IMR-90 (cell line): ENCODE data around the gene KICS2. TPM values are rescaled to one million over a fixed set of nuclear protein-coding genes. Genes with fewer than 3 reads are reported as not detected.
"Not testable (repeated sequence)": the region's sequence is repeated elsewhere in the genome, so short reads cannot be mapped to it uniquely, and the experiment has no call there.

Experiments
- ATAC-seq: fragments of 200-7000 bp; cut with Tn5 transposase; 2 replicates; pipeline ENCODE4 v1.9.1; 2020; ENCODE audit warnings: low read depth, mild to moderate bottlenecking, moderate library complexity
- BruUV-seq: library from RNA; stranded (reverse); fragments of 400-500 nt; replicated peaks from 2 replicates; lab custom pipeline; 2021; lab: Mats Ljungman, UMichigan
- CTCF ChIA-PET: fragments of 300-600 bp; formaldehyde crosslinking; extraction: SDS; loops from one replicate; lab custom pipeline; 2021; ENCODE audit warnings: antibody characterized with exemption; lab: Yijun Ruan, JAX
- POLR2A ChIA-PET: fragments of 300-600 bp; sonication (Branson Sonifier 250); formaldehyde crosslinking; loops from one replicate; lab custom pipeline; 2022; ENCODE audit warnings: antibody characterized with exemption; ENCODE audit not compliant: unreplicated experiment; lab: Charles Lee
- DNase-seq: peaks from one replicate; pipeline ENCODE4 v3.0.0; 2013
- H2AFZ ChIP-seq: replicated peaks from 2 replicates; pipeline ENCODE3; 2013; ENCODE audit warnings: low read length, mild to moderate bottlenecking; ENCODE audit not compliant: poor library complexity
- H2AK5ac ChIP-seq: 2 replicates; pipeline ENCODE4 v1.6.1; 2013; ENCODE audit warnings: low read depth, low read length, inconsistent platforms
- H2AK9ac ChIP-seq: replicated peaks from 2 replicates; pipeline ENCODE3; 2013; ENCODE audit warnings: mild to moderate bottlenecking, low read depth, low read length, moderate library complexity; ENCODE audit not compliant: poor library complexity
- H2BK120ac ChIP-seq: 2 replicates; pipeline ENCODE4 v1.6.1; 2013; ENCODE audit warnings: low read depth, low read length, inconsistent platforms
- H2BK15ac ChIP-seq: 3 replicates; pipeline ENCODE4 v1.6.1; 2013; ENCODE audit warnings: low read depth, low read length, inconsistent platforms
- H2BK20ac ChIP-seq: 2 replicates; pipeline ENCODE4 v1.6.1; 2013; ENCODE audit warnings: low read depth, mild to moderate bottlenecking, inconsistent platforms, low read length, moderate library complexity
- H2BK5ac ChIP-seq: 2 replicates; pipeline ENCODE4 v1.6.1; 2013; ENCODE audit warnings: mild to moderate bottlenecking, low read depth, low read length, inconsistent platforms; ENCODE audit not compliant: poor library complexity, severe bottlenecking
- H3K14ac ChIP-seq: replicated peaks from 2 replicates; pipeline ENCODE4 v1.6.1; 2013; ENCODE audit warnings: low read depth, low read length, inconsistent platforms
- H3K18ac ChIP-seq: 2 replicates; pipeline ENCODE4 v1.6.1; 2013; ENCODE audit warnings: low read depth, low read length, control low read depth
- H3K23ac ChIP-seq: 2 replicates; pipeline ENCODE4 v1.6.1; 2013; ENCODE audit warnings: low read depth, low read length, inconsistent platforms
- H3K27ac ChIP-seq: 2 replicates; pipeline ENCODE4 v1.5.1; 2013; ENCODE audit warnings: mild to moderate bottlenecking, control low read depth, low read length; ENCODE audit not compliant: insufficient read depth
- H3K27me3 ChIP-seq: 2 replicates; pipeline ENCODE4 v1.6.1; 2013; ENCODE audit warnings: low read length; ENCODE audit not compliant: control insufficient read depth, insufficient read depth
- H3K36me3 ChIP-seq: 2 replicates; pipeline ENCODE4 v1.6.1; 2013; ENCODE audit warnings: low read length, mixed read lengths; ENCODE audit not compliant: control insufficient read depth, insufficient read depth
- H3K4ac ChIP-seq: 2 replicates; pipeline ENCODE4 v1.6.1; 2013; ENCODE audit warnings: low read depth, low read length, inconsistent platforms
- H3K4me1 ChIP-seq: 2 replicates; pipeline ENCODE4 v1.6.1; 2013; ENCODE audit warnings: low read length, mixed read lengths; ENCODE audit not compliant: control insufficient read depth, insufficient read depth
- H3K4me2 ChIP-seq: 2 replicates; pipeline ENCODE4 v1.6.1; 2013; ENCODE audit warnings: low read depth, mild to moderate bottlenecking, control low read depth, low read length, moderate library complexity
- H3K4me3 ChIP-seq: 2 replicates; pipeline ENCODE4 v1.5.1; 2013; ENCODE audit warnings: low read depth, mild to moderate bottlenecking, control low read depth, low read length, moderate library complexity; ENCODE audit not compliant: insufficient read depth
- H3K56ac ChIP-seq: 2 replicates; pipeline ENCODE4 v1.6.1; 2013; ENCODE audit warnings: low read length, inconsistent platforms; ENCODE audit not compliant: insufficient read depth; ENCODE audit errors: extremely low read depth
- H3K79me1 ChIP-seq, 2 experiments: 2 replicates each; pipeline ENCODE4 v1.6.1; 2013; ENCODE audit warnings: low read length in 2 of 2, inconsistent platforms in 1 of 2, low read depth in 1 of 2
- H3K9ac ChIP-seq: 2 replicates; pipeline ENCODE4 v1.6.1; 2013; ENCODE audit warnings: low read depth, low read length, control low read depth
- H3K9me1 ChIP-seq: 2 replicates; pipeline ENCODE4 v1.6.1; 2013; ENCODE audit warnings: low read length, inconsistent platforms; ENCODE audit not compliant: insufficient read depth
- H3K9me3 ChIP-seq: 2 replicates; pipeline ENCODE4 v1.6.1; 2013; ENCODE audit warnings: low read length; ENCODE audit not compliant: control insufficient read depth, insufficient read depth
- H4K20me1 ChIP-seq: 2 replicates; pipeline ENCODE4 v1.6.1; 2013; ENCODE audit warnings: low read length, inconsistent platforms; ENCODE audit not compliant: insufficient read depth
- H4K5ac ChIP-seq: 2 replicates; pipeline ENCODE4 v1.6.1; 2013; ENCODE audit warnings: mild to moderate bottlenecking, low read depth, low read length, control low read depth
- H4K8ac ChIP-seq, 2 experiments: 2 replicates each; pipeline ENCODE4 v1.6.1; 2013; ENCODE audit warnings: low read depth in 2 of 2, low read length in 2 of 2, control low read depth in 1 of 2, inconsistent platforms in 1 of 2
- H4K91ac ChIP-seq: 2 replicates; pipeline ENCODE4 v1.6.1; 2013; ENCODE audit warnings: low read depth, low read length, inconsistent platforms; ENCODE audit not compliant: insufficient read depth
- MXI1 ChIP-seq: IDR thresholded peaks from 2 replicates; pipeline ENCODE4 v1.6.1; 2012; ENCODE audit warnings: low read depth, mild to moderate bottlenecking, low read length, moderate library complexity, borderline replicate concordance
- WGBS, 2 experiments: methylation state at CpG; one replicate each; pipeline versions ENCODE4 v1.1.5 to v1.1.7; 2013; ENCODE audit warnings: missing lambda C conversion rate in 2 of 2; ENCODE audit not compliant: insufficient read length in 1 of 2; ENCODE audit errors: extremely low coverage in 2 of 2; 5-methylcytosine and 5-hydroxymethylcytosine counted together
- dilution Hi-C: fragments of 300-500 bp; cut with HindIII; formaldehyde crosslinking; loops from one replicate; pipeline ENCODE4 v1.14.3; 2018; ENCODE audit warnings: low sequenced_read_pairs; ENCODE audit not compliant: unreplicated experiment
- in situ Hi-C: fragments of 300-500 bp; cut with MboI; formaldehyde crosslinking; loops from 3 replicates; pipeline ENCODE4 v1.14.3; 2019; ENCODE audit warnings: low sequenced_read_pairs, inconsistent platforms, mixed read lengths
- intact Hi-C: fragments of 100-400 bp; cut with micrococcal nuclease; formaldehyde crosslinking; loops from 2 replicates; pipeline ENCODE4 v1.10.0; 2022
- polyA plus RNA-seq, 3 experiments: library from polyadenylated mRNA; depleted of rRNA; stranded (reverse); fragments of >200 nt; gene quantifications; 2 replicates each; pipeline ENCODE4 v1.2.3, GENCODE V29; 2012; ENCODE audit warnings: low replicate concordance in 1 of 3
- total RNA-seq: library from RNA; depleted of rRNA; stranded (reverse); fragments of >200 nt; gene quantifications from 2 replicates; pipeline ENCODE4 v1.2.3, GENCODE V29; 2012

KICS2 gene
- total and polyA plus RNA-seq, 2 of the 4 experiments (the other 2 are of a cell fraction) = 2.4 to 6.1 TPM

DNA sequence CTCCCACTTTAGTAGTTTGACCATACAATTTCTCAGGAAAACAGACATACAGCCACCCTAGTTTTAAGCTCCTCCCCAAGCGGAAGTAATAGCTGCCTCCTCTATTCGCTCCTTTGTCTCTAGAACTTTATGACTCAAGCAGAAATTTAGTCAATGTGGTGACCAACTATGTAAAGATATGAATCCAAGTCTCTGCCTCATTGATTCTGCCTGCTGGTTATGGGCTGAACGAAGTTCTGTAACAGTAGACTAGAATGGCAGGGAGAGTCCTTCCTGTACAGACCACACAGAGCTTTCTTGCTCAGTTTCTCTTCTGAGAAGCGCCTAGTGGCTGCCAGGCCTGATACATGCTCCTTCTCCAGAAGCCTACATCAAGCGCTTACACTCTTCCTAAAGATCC is 19.1 kb downstream of the KICS2 start:
- intact Hi-C loops (no loop called here), in situ Hi-C loops (no loop called here), dilution Hi-C loops (no loop called here)
- BruUV-seq = no TSS peak
- Histone ChIP-seq H2BK15ac (no peak overlapping the region), H3K27me3 (no peaks in the 10 kb centered on the region), H4K5ac (no peak overlapping the region), H4K8ac (no peak overlapping the region), H2AK9ac (no peak overlapping the region), H4K91ac (no peak overlapping the region), H3K56ac (no peak overlapping the region), H4K20me1 (no peaks in the 10 kb centered on the region), H3K36me3 (no peaks in the 10 kb centered on the region), H3K4me3 (no peak overlapping the region), H3K4me2 (no peak overlapping the region), H2BK20ac (no peak overlapping the region), H3K23ac (no peak overlapping the region), H2AFZ (no peak overlapping the region), H3K79me1 (no peaks in the 10 kb centered on the region), H3K9me1 (no peaks in the 10 kb centered on the region), H2BK5ac (no peak overlapping the region), H2BK120ac (no peak overlapping the region), H3K14ac (no peak overlapping the region), H3K9me3 (no peaks in the 10 kb centered on the region), H3K4ac (no peak overlapping the region), H3K4me1 (no peaks in the 10 kb centered on the region), H2AK5ac (no peak overlapping the region), H3K18ac (no peak overlapping the region), H3K9ac (no peak overlapping the region), H3K27ac (no peak overlapping the region)
- POLR2A ChIA-PET = no interaction called here
- no CpG with 5 or more reads among the region's 5 CpGs for WGBS, 2 experiments
- TF ChIP-seq MXI1 = no peak
- CTCF ChIA-PET = no interaction called here
- DNase-seq (no peak), ATAC-seq (no peak)

DNA sequence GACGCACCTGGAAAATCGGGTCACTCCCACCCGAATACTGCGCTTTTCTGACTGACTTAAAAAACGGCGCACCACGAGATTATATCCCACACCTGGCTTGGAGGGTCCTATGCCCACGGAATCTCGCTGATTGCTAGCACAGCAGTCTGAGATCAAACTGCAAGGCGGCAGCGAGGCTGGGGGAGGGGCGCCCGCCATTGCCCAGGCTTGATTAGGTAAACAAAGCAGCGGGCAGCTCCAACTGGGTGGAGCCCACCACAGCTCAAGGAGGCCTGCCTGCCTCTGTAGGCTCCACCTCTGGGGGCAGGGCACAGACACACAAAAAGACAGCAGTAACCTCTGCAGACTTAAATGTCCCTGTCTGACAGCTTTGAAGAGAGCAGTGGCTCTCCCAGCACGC is 26.3 kb downstream of the KICS2 start:
- H3K9me1 ChIP-seq, H3K27ac ChIP-seq, H2BK15ac ChIP-seq, ATAC-seq, CTCF ChIA-PET, POLR2A ChIA-PET, H3K36me3 ChIP-seq, H4K8ac ChIP-seq, H3K79me1 ChIP-seq, H2BK5ac ChIP-seq, H3K4me2 ChIP-seq, H3K18ac ChIP-seq, H4K20me1 ChIP-seq, H3K4me1 ChIP-seq, H3K23ac ChIP-seq, H3K14ac ChIP-seq, dilution Hi-C loops, H4K5ac ChIP-seq, H3K9me3 ChIP-seq, intact Hi-C loops, H3K4ac ChIP-seq, in situ Hi-C loops, H2AFZ ChIP-seq, H3K9ac ChIP-seq, H2BK120ac ChIP-seq, H2AK5ac ChIP-seq, H3K56ac ChIP-seq, H3K4me3 ChIP-seq, H3K27me3 ChIP-seq, H2BK20ac ChIP-seq, H2AK9ac ChIP-seq, BruUV-seq, DNase-seq, H4K91ac ChIP-seq: not testable (repeated sequence)
- WGBS, 2 experiments = no CpG with 5 or more reads among the region's 15 CpGs
